ENCODE measurements around the gene ZNF407. TPM values are rescaled to one million over a fixed set of nuclear protein-coding genes. Genes with fewer than 3 reads are reported as not detected.
"Not testable (repeated sequence)": the region's sequence is repeated elsewhere in the genome, so short reads cannot be mapped to it uniquely, and the experiment has no call there.

ZNF407 gene
- total RNA-seq, 1 donor from 2014 or later, result 26.7 TPM

DNA sequence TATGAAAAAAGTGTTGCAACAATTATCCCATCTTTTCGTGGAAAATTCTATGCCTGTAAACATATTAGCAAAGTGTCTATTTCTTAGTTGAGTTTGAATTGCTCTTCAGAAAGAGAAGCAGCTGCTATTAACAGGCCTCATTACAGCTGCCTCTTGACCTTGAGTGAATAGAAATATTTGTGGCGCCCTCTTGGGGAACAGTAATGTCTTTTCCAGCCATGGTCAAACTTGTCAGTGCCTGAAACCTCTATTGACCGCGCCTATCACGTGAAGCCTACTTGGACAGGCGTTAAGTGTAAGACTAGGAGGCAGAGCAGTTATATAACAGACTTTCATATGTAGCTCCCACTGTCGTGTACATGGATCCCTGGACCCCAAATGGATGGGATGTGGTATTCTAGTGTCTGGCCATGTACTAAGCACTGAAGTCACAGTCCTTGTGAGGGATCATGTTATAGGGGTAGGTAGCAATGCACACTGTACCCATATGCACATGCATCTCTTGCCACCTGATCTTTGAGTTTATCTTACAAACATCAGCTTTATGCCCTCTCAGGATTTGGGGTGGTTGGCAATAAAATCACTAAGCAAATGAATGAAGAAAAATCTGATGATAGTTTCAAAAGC, 366.3 kb downstream of the ZNF407 start:
- no peak overlapping the region for H3K27ac Mint-ChIP-seq
- intact Hi-C loops (cut with micrococcal nuclease), result loop anchor here (1.0 kb wide), 2 partner anchors 68 to 312 kb away; no protein-coding TSS in a partner anchor
- DNase-seq, result no peak
- POLR2A ChIA-PET, result no interaction called here
- CTCF ChIA-PET, result interaction anchor here (1.2 kb wide), 1 partner anchor 311 kb away, joined by 3 read pairs; no protein-coding TSS in a partner anchor
- peaks cover 2% of the 10 kb centered on the region for H3K9me3 Mint-ChIP-seq
- no peaks in the 10 kb centered on the region for H3K4me1 Mint-ChIP-seq
- H3K36me3 Mint-ChIP-seq (ENCODE audit: low read depth), result peaks cover 12% of the 10 kb centered on the region
- no peak overlapping the region for H3K4me3 Mint-ChIP-seq
- TF ChIP-seq, protein P1, sequence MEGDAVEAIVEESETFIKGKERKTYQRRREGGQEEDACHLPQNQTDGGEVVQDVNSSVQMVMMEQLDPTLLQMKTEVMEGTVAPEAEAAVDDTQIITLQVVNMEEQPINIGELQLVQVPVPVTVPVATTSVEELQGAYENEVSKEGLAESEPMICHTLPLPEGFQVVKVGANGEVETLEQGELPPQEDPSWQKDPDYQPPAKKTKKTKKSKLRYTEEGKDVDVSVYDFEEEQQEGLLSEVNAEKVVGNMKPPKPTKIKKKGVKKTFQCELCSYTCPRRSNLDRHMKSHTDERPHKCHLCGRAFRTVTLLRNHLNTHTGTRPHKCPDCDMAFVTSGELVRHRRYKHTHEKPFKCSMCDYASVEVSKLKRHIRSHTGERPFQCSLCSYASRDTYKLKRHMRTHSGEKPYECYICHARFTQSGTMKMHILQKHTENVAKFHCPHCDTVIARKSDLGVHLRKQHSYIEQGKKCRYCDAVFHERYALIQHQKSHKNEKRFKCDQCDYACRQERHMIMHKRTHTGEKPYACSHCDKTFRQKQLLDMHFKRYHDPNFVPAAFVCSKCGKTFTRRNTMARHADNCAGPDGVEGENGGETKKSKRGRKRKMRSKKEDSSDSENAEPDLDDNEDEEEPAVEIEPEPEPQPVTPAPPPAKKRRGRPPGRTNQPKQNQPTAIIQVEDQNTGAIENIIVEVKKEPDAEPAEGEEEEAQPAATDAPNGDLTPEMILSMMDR (IDR thresholded peaks at IDR 0.05), result no peak
- no peak for ATAC-seq (ENCODE audit: low read depth)
- no peaks in the 10 kb centered on the region for H3K27me3 Mint-ChIP-seq

GRCh38 chr18:74965682-74966081, 368.0 kb downstream of the ZNF407 start:
- CTCF ChIA-PET, result no interaction called here
- ATAC-seq (ENCODE audit: low read depth), result no peak
- intact Hi-C loops (cut with micrococcal nuclease), result no loop called here
- no peak overlapping the region for H3K4me3 Mint-ChIP-seq
- H3K4me1 Mint-ChIP-seq, result no peaks in the 10 kb centered on the region
- H3K9me3 Mint-ChIP-seq, result peaks cover 2% of the 10 kb centered on the region
- peaks cover 8% of the 10 kb centered on the region for H3K36me3 Mint-ChIP-seq (ENCODE audit: low read depth)
- POLR2A ChIA-PET, result no interaction called here
- TF ChIP-seq, protein P1 (IDR thresholded peaks at IDR 0.05), result no peak
- H3K27me3 Mint-ChIP-seq, result no peaks in the 10 kb centered on the region
- DNase-seq, result no peak
- H3K27ac Mint-ChIP-seq, result no peak overlapping the region

DNA sequence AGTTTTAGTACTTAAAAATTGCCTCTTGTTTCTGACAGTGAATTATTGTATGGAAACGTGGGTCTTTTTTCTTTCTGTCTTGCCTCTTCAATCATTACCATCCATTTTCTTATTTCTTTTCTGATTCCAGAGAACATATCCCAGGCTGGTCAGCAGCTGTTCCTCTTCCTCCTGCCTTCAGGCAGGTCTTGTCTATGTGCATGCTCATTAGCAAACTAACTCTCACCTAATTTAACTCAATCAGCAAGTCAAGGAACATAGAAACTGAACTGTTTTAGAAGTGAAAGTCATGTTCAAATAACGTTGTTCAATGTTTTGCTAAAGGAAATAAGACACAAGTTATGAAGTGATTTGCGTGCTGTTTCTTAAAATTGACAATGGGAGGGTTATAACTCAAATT, 369.8 kb downstream of the ZNF407 start:
- ATAC-seq (ENCODE audit: low read depth) (no peak), DNase-seq (no peak)
- peaks cover 2% of the 10 kb centered on the region for H3K9me3 Mint-ChIP-seq
- intact Hi-C loops (cut with micrococcal nuclease), result no loop called here
- peaks cover 5% of the 10 kb centered on the region for H3K36me3 Mint-ChIP-seq (ENCODE audit: low read depth)
- H3K27ac Mint-ChIP-seq, result no peak overlapping the region
- TF ChIP-seq, protein P1 (IDR thresholded peaks at IDR 0.05), result no peak
- no peaks in the 10 kb centered on the region for H3K27me3 Mint-ChIP-seq
- H3K4me1 Mint-ChIP-seq, result peaks cover 2% of the 10 kb centered on the region
- ChIA-PET POLR2A (no interaction called here), CTCF (no interaction called here)
- no peak overlapping the region for H3K4me3 Mint-ChIP-seq

- DNase-seq, result no peak
- TF ChIP-seq, protein P1 (IDR thresholded peaks at IDR 0.05), result no peak
- intact Hi-C loops (cut with micrococcal nuclease), result no loop called here
- Mint-ChIP-seq H3K27me3 (no peaks in the 10 kb centered on the region), H3K4me3 (no peak overlapping the region), H3K9me3 (peaks cover 2% of the 10 kb centered on the region), H3K36me3 (ENCODE audit: low read depth) (peaks cover 5% of the 10 kb centered on the region), H3K4me1 (peaks cover 2% of the 10 kb centered on the region), H3K27ac (no peak overlapping the region)
- POLR2A ChIA-PET, result no interaction called here
- no peak for ATAC-seq (ENCODE audit: low read depth)
- CTCF ChIA-PET, result no interaction called here
Observed at GRCh38 chr18:74967979-74968378, 370.3 kb downstream of the ZNF407 start.

DNA sequence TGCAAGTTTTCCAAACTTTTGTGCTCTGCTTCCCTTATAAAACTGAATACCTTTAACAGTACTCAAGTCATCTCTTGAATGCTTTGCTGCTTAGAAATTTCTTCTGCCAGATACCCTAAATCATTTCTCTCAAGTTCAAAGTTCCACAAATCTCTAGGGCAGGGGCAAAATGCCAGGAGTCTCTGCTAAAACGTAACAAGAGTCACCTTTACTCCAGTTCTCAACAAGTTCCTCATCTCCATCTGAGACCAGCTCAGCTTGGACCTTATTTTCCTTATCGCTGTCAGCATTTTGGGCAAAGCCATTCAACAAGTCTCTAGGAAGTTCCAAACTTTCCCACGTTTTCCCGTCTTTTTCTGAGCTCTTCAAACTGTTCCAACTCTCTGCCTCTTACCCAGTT, 373.7 kb downstream of the ZNF407 start:
- H3K4me3 Mint-ChIP-seq; POLR2A ChIA-PET; H3K27ac Mint-ChIP-seq; intact Hi-C loops (cut with micrococcal nuclease); DNase-seq; H3K9me3 Mint-ChIP-seq; H3K27me3 Mint-ChIP-seq; H3K36me3 Mint-ChIP-seq (ENCODE audit: low read depth); H3K4me1 Mint-ChIP-seq; ATAC-seq (ENCODE audit: low read depth); CTCF ChIA-PET: not testable (repeated sequence)

DNA sequence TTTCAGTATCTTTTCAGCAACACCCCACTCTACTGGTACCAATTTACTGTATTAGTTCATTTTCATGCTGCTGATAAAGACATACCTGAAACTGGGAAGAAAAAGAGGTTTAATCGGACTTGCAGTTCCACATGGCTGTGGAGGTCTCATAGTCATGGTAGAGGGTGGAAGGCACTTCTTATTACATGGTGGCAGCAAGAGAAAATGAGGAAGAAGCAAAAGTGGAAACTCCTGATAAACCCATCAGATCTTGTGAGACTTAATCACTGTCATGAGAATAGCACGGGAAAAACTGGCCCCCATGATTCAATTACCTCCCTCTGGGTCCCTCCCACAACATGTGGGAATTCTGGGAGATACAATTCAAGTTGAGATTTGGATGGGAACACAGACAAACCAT, 374.1 kb downstream of the ZNF407 start:
- ATAC-seq (ENCODE audit: low read depth); H3K4me1 Mint-ChIP-seq; intact Hi-C loops (cut with micrococcal nuclease); CTCF ChIA-PET; H3K9me3 Mint-ChIP-seq; POLR2A ChIA-PET; H3K27ac Mint-ChIP-seq; H3K4me3 Mint-ChIP-seq; DNase-seq; H3K36me3 Mint-ChIP-seq (ENCODE audit: low read depth); H3K27me3 Mint-ChIP-seq: not testable (repeated sequence)
